ENCODE results near the gene COPZ2.
"Not testable (repeated sequence)": the region's sequence is repeated elsewhere in the genome, so short reads cannot be mapped to it uniquely, and the experiment has no call there.

COPZ2 gene

DNA sequence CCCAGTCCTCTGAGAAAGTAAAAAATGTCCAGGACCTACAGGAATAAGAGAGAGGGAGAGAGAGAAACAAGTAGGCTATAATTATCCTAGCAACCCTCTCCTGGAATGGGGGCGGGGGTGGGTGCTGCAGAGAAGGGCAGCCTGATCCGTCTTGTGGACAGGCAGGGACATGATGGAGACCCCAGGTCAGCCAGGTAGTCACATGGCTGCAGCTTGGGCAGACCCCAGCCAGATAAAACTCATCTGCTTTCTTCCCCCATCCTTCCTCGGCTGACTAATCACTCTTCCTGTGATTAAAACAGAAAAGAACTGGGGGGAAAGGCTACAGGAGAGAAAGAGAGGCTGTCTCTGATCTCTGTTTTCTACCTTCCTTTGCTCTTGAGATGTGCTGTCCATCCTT lies 32.6 kb downstream of the COPZ2 start:
- Histone ChIP-seq H4K20me1 (ENCODE audit: insufficient read depth) (no peaks in the 10 kb centered on the region), H3K4me2 (no peak overlapping the region), H3K4me3 (IDR thresholded peaks at IDR 0.05; ENCODE audit: insufficient read depth, low read depth, low read length) (no peak overlapping the region), H2AFZ (ENCODE audit: low read depth) (no peak overlapping the region), H3K36me3 (ENCODE audit: insufficient read depth) (no peaks in the 10 kb centered on the region), H3K27ac (no peak overlapping the region), H3K27me3 (ENCODE audit: insufficient read depth, low read depth) (no peaks in the 10 kb centered on the region), H3K79me2 (ENCODE audit: insufficient read depth, low read depth) (no peaks in the 10 kb centered on the region), H3K4me1 (ENCODE audit: low read depth, poor library complexity, severe bottlenecking) (peaks cover 8% of the 10 kb centered on the region), H3K9ac (no peak overlapping the region)
- TF ChIP-seq, protein P1, sequence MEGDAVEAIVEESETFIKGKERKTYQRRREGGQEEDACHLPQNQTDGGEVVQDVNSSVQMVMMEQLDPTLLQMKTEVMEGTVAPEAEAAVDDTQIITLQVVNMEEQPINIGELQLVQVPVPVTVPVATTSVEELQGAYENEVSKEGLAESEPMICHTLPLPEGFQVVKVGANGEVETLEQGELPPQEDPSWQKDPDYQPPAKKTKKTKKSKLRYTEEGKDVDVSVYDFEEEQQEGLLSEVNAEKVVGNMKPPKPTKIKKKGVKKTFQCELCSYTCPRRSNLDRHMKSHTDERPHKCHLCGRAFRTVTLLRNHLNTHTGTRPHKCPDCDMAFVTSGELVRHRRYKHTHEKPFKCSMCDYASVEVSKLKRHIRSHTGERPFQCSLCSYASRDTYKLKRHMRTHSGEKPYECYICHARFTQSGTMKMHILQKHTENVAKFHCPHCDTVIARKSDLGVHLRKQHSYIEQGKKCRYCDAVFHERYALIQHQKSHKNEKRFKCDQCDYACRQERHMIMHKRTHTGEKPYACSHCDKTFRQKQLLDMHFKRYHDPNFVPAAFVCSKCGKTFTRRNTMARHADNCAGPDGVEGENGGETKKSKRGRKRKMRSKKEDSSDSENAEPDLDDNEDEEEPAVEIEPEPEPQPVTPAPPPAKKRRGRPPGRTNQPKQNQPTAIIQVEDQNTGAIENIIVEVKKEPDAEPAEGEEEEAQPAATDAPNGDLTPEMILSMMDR (conservative IDR thresholded peaks at IDR 0.05; ENCODE audit: low read depth, low read length), result no peak

DNA sequence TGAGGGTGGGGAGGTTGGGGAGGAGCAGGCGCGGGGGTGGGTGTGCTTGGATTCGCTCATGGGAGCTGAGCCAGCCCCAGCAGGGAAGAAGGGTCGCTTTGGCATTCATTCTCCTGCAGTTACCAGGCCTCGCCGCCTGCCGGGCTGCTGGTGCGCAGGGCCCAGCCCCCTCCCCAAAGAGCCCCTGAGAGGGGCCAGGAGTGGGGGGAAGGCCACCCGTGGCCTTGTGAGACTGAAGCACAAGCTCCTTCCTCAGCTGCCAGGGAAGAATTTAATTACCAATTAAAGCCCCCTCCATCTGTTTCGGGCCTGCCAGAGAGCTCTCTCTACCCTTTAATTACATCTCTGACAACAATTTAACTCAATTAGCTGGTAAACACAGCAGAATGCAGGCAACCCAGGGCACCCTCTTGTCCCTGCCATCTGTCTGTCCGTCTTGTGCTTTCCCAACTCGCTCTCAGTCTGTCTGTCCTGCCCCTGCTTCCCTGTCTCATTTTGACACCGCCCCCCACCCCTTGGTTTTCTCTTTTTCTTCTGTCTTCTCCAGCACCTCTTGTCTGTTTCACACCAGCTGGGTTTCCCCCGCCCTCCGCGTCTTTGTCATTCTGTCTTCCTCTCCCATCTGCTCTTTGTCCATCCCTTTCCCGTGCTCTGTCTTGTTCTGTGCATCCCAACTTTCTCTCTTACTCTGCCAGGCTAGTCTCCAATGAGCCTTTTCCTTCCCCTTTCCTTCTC lies 34.0 kb downstream of the COPZ2 start:
- Histone ChIP-seq H3K27ac (no peak overlapping the region), H2AFZ (ENCODE audit: low read depth) (no peak overlapping the region), H3K9ac (no peak overlapping the region), H3K36me3 (ENCODE audit: insufficient read depth) (no peaks in the 10 kb centered on the region), H4K20me1 (ENCODE audit: insufficient read depth) (no peaks in the 10 kb centered on the region), H3K4me1 (ENCODE audit: low read depth, poor library complexity, severe bottlenecking) (peaks cover 8% of the 10 kb centered on the region), H3K27me3 (ENCODE audit: insufficient read depth, low read depth) (no peaks in the 10 kb centered on the region), H3K79me2 (ENCODE audit: insufficient read depth, low read depth) (no peaks in the 10 kb centered on the region), H3K4me3 (IDR thresholded peaks at IDR 0.05; ENCODE audit: insufficient read depth, low read depth, low read length) (no peak overlapping the region), H3K4me2 (no peak overlapping the region)
- TF ChIP-seq, protein P1 (conservative IDR thresholded peaks at IDR 0.05; ENCODE audit: low read depth, low read length), result no peak

DNA sequence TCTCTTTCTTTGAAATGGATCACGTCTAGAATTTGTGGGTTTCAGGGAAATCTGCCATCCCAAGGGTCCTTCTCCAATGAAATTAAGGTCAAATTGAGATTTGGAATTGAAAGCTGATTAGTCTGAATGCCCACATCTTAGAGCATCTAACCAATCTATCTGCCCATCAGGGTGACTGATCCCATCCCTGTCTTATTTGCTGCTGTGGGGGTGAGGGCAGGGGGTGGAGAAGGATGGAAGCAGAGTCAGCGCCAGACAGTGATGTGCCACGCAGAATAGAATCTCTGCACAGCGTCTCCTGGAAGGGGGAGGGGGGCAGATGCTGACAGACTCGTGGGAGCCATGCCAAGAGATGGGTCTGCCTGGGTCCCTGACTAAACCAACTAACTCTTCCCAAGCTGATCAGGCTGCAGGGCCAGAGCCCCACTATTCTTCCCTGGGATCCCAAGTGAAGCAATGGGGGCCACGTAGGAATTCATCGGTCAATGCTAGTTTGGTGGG lies 34.6 kb downstream of the COPZ2 start:
- TF ChIP-seq, protein P1 (conservative IDR thresholded peaks at IDR 0.05; ENCODE audit: low read depth, low read length), result no peak
- Histone ChIP-seq H3K4me3 (IDR thresholded peaks at IDR 0.05; ENCODE audit: insufficient read depth, low read depth, low read length) (no peak overlapping the region), H3K9ac (no peak overlapping the region), H3K27me3 (ENCODE audit: insufficient read depth, low read depth) (no peaks in the 10 kb centered on the region), H3K36me3 (ENCODE audit: insufficient read depth) (no peaks in the 10 kb centered on the region), H3K79me2 (ENCODE audit: insufficient read depth, low read depth) (no peaks in the 10 kb centered on the region), H2AFZ (ENCODE audit: low read depth) (peak overlapping the region; percentile 54), H3K4me1 (ENCODE audit: low read depth, poor library complexity, severe bottlenecking) (peaks cover 8% of the 10 kb centered on the region), H3K4me2 (peak overlapping the region; percentile 39), H3K27ac (peak overlapping the region; percentile 26; the same call in 1 of the 2 replicates), H4K20me1 (ENCODE audit: insufficient read depth) (no peaks in the 10 kb centered on the region)

DNA sequence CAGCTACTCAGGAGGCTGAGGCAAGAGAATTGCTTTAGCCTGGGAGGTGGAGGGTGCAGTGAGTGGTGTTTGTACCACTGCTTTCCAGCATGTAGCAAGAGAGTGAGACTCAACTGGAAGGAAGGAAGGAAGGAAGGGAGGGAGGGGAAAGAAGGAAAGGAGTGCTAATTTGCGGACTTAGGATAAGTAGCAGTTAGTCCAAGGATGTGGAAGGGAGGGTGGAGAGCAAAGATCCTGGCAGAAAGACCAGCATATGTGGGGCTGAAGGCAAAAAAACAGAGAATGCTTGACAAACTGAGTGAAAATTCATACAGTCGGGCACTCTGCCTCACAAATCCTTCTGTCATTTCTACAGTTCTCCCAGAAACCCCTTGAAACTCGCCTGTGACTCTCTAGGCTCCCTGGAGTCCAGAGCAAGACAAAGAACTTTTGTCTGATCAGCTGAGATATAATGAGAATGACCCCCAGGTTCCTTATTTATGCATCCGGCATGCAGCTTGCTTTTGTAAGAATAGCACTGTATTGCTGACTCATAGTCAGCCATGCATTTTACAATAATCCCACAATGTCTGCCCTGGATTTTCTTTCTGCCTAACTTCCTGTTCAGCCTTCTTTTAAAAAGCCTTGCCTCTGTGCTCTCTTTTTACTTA lies 35.2 kb downstream of the COPZ2 start:
- Histone ChIP-seq H3K27me3 (ENCODE audit: insufficient read depth, low read depth) (no peaks in the 10 kb centered on the region), H3K27ac (peak overlapping the region; percentile 26; the same call in 1 of the 2 replicates), H2AFZ (ENCODE audit: low read depth) (peak overlapping the region; percentile 54), H3K4me3 (IDR thresholded peaks at IDR 0.05; ENCODE audit: insufficient read depth, low read depth, low read length) (no peak overlapping the region), H3K36me3 (ENCODE audit: insufficient read depth) (no peaks in the 10 kb centered on the region), H4K20me1 (ENCODE audit: insufficient read depth) (no peaks in the 10 kb centered on the region), H3K4me1 (ENCODE audit: low read depth, poor library complexity, severe bottlenecking) (peaks cover 8% of the 10 kb centered on the region), H3K4me2 (peak overlapping the region; percentile 39), H3K79me2 (ENCODE audit: insufficient read depth, low read depth) (no peaks in the 10 kb centered on the region), H3K9ac (no peak overlapping the region)
- TF ChIP-seq, protein P1 (conservative IDR thresholded peaks at IDR 0.05; ENCODE audit: low read depth, low read length), result no peak

DNA sequence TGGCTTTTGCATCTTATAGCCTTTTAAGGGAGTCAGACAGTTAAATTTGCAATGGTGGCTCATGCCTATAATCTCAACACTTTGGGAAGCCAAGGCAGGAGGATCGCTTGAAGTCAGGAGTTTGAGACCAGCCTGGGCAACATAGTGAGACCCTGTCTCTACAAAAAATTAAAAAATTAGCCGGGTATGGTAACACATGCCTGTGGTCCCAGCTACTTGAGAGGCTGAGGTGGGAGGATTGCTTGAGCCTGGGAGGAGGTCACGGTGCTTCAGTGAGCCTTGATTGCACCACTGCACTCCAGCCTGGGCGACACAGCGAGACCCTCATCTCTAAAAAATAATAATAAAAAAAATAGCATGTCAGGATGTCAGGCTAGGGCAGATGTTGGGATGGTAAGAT lies 35.9 kb downstream of the COPZ2 start:
- H3K4me3 ChIP-seq (IDR thresholded peaks at IDR 0.05; ENCODE audit: insufficient read depth, low read depth, low read length); H3K36me3 ChIP-seq (ENCODE audit: insufficient read depth); H3K27ac ChIP-seq; H4K20me1 ChIP-seq (ENCODE audit: insufficient read depth); H3K79me2 ChIP-seq (ENCODE audit: insufficient read depth, low read depth); H3K27me3 ChIP-seq (ENCODE audit: insufficient read depth, low read depth); H3K9ac ChIP-seq; H2AFZ ChIP-seq (ENCODE audit: low read depth); H3K4me2 ChIP-seq; H3K4me1 ChIP-seq (ENCODE audit: low read depth, poor library complexity, severe bottlenecking): not testable (repeated sequence)

Measured in KMS-11 (cell line).